Middle frontal gyrus (tissue), 1 donor: Measurements from ENCODE around the gene NFYB.
"Not testable (repeated sequence)": the region's sequence is repeated elsewhere in the genome, so short reads cannot be mapped to it uniquely, and the experiment has no call there.

Experiments used
- DNase-seq: peaks from one replicate; pipeline ENCODE4 v3.0.0-alpha.2; 2015; ENCODE audit warnings: low spot score; ENCODE audit errors: extremely low spot score

The NFYB gene

GRCh38 chr12:104163028-104163427 is 25.0 kb upstream of the NFYB start:
- DNase-seq, result not testable (repeated sequence)

DNA sequence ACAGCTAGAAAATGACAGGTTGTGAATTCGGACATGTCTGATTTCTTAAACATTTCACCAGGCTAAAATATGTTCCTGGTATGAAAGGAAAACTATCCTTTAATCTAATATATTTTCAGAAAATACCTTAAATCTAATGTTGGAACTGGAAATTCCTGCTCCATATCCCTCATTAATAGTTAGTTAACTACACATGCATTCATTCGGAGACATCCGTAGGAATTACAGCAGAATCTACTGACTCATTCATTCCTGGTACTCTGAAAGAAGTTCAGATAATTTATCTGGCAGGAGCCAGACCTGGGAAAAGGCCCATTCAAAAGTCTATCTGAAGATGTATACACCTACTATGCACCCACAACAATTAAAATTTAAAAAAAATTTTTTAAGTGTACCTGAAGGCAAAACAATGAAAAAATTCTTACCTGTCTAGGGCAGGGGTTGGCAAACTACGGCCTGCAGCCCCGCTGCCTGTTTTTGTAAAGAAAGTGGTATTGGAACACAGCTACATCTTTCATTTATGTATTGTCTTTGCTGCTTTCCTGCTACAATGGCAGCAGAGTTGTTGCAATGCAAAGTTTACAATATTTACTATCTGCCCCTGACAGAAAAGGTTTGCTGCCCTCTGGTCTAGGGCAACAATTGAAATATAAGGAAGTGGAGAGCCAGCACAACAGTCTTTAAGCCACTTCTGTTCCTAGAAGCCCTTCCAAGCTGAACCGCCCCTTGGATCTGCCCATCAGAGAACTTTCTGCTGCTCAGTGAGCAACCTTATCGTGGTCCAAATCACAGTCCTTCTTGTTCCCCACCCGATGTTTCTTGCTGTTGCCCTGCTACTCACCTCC is 17.9 kb upstream of the NFYB start:
- DNase-seq, result no peak

GRCh38 chr12:104154806-104155205 is 16.8 kb upstream of the NFYB start:
- no peak for DNase-seq

DNA sequence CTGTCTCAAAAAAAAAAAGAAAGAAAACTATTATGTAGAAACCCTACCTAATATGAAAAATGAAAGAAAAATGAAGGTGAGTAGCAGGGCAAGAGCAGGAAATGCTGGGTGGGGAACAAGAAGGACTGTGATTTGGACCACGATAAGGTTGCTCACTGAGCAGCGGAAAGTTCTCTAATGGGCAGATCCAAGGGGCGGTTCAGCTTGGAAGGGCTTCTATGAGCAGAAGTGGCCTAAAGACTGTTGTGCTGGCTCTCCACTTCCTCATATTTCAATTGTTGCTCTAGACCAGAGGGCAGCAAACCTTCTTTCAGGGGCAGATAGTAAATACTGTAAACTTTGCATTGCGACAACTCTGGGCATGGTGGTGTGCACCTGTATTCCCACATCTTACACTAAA is 16.3 kb upstream of the NFYB start:
- no peak for DNase-seq

DNA sequence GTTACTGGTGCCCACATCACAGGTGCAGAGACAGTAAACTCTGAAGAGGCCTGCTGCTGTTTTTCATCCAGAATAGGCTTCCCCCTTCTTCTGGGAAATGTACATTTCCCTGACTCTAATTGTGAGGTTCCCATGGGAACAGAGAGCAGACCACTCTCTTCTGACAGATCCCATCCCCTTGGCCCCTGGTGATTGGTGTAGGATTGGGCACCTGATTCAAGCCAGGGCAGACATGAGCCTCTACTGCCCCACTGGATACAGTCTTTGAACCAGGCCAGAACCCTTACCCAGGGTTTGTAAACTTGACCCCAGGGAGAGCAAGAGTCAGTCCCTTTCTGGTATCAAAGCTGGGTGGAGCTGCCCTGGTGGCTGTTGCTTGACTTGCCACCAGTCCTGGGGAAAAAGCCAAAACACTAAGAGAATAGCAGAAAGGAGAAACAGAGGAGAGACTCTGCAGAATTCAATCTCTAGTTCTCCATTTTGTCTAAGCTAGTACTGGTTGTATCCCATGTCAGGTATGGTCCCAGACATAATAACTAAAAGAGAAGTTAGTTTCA is 14.8 kb upstream of the NFYB start:
- DNase-seq, result no peak

- DNase-seq, result no peak
Observed at GRCh38 chr12:104150416-104150815, 12.4 kb upstream of the NFYB start.

- no peak for DNase-seq
Observed at GRCh38 chr12:104147346-104147745, 9.3 kb upstream of the NFYB start.

GRCh38 chr12:104143918-104144317 is 5.9 kb upstream of the NFYB start:
- DNase-seq, result no peak

- no peak for DNase-seq
Observed at GRCh38 chr12:104143002-104143401, 5.0 kb upstream of the NFYB start.

GRCh38 chr12:104142543-104142942 is 4.5 kb upstream of the NFYB start:
- no peak for DNase-seq

GRCh38 chr12:104138797-104139152 is 765 bp upstream of the NFYB start:
- DNase-seq, result no peak

DNA sequence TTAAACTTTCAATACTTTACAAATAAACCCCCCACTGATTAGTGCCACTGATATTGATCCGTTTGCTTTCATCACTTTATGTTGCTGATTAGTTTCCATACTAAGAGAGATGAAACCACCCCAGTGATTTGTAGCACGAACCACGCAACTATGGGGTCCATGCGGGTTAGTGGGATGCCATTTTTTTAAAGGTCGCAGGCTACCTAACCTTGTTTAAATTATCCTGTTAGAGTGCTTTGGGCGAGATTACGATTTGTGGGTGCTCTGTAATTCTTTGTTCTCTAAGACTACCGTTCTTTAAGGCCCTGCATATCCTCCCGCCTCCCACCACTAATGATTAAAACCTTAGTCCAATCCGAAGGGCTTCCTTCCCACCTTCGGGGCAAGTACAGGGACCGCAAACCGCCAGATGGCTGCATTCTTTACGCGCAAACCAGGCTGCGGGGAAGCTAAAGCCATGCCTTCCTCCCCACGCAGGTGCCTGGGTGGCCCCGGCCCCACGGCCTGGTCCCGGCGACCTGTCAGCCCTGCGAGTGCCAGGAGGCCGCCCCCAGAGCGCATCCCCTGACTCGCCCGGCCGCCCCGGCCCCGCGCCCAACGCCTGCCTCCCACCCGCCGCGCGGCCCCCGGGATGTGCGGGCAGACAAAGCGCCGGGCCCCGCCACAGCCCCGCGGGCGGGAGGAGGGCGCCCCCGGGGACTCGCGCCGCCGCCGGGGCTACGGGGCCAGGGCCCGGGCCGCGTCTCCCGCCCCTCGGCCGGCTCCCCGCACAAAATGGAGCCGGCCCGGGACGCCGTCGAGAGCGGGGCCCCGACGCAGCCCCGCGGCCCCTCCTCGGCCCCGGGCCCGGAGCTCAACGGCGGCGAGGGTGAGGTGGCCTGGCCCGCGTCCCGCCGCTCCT is 759 bp downstream of the NFYB start:
- DNase-seq, result no peak

DNA sequence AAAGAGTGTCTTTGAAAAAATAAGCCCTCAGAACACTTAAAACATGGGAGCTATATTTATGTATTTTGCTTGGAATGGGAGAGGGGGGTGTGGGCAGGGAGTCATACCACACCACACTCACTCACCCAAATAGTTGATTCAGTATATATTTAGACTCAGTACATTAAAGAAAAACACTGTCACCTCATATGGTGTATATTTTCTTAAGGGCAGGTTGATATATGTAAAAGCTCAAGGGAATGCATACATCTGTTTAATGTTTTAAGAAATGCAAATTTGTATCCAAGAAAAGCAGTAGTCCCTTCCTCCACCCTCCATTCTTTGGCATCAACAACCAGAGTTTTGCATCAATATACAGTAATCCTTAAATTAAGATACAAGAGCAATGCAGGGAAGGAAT is 1.4 kb downstream of the NFYB start:
- no peak for DNase-seq

GRCh38 chr12:104134882-104135281 is 3.1 kb downstream of the NFYB start:
- no peak for DNase-seq

- DNase-seq, result no peak
Observed at GRCh38 chr12:104133866-104134265, 4.1 kb downstream of the NFYB start.

DNA sequence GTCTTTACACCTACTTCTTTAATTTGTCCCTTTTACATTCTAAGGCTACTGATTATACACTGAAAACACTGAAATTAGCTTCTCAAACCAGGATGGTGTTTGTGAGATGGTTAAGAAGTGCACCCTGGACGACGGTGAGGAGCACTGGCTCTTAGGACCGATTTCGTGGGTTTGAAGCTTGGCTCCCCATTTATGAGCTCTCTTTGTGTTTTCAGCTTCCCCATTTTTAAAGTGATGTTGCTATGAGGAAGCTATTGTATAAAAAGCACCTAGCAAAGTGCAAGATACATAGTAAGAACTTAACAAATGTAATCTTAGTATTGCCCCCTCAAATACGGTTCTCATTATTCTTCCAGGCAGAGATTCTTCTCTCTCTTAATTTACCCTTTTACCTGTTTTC is 4.7 kb downstream of the NFYB start:
- no peak for DNase-seq

GRCh38 chr12:104132351-104132956 is 5.6 kb downstream of the NFYB start:
- no peak for DNase-seq

DNA sequence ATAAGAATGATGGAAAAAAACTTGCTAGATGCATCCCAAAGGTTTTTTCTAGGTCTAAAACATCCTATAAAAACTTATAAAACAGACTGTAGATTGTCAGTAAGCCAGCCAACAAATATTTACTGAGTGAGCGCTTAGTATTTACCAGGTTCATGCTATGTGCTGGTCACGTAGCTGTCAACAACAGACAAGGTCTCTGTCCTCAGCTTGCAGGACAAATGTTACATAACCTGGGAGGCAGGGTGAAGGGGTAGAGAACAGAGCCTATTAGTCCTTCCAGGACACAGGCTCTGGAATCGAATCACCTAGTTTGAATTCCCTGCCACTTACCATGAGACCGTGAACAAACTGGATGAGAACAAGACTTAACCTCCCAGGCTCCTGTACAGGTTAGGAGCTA is 6.4 kb downstream of the NFYB start:
- DNase-seq, result no peak

GRCh38 chr12:104130760-104131159 is 7.2 kb downstream of the NFYB start:
- no peak for DNase-seq

DNA sequence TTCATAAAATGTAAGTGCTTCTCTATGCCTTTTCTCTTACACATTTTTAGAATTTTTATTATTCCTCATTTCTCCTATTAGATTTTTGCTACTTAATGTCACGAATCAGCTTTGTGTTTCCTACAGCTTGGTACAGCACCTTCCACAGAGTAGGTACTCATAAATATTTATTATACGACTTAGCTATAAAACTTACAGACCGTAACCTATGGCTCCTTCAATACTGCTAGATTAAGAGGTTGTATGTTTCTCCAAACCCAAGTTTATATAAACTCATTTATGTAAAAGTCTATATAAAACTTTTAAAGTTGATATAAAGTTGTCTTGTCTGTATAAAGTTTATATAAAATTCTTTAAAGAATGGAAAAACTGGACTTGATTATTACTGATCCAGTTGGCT is 11.5 kb downstream of the NFYB start:
- DNase-seq, result no peak

- DNase-seq, result no peak
Observed at GRCh38 chr12:104122298-104122697, 15.7 kb downstream of the NFYB start.

- DNase-seq, result no peak
Observed at GRCh38 chr12:104121001-104121400, 17.0 kb downstream of the NFYB start.
